HG03025 (cell line): ENCODE measurements around the gene PMIS2.

Source experiments
- ATAC-seq: cut with Tn5 transposase; IDR thresholded peaks from one replicate; pipeline ENCODE4 v1.9.1; 2021; ENCODE audit warnings: mild to moderate bottlenecking, moderate library complexity; ENCODE audit not compliant: unreplicated experiment, low FRiP score

Gene PMIS2

DNA sequence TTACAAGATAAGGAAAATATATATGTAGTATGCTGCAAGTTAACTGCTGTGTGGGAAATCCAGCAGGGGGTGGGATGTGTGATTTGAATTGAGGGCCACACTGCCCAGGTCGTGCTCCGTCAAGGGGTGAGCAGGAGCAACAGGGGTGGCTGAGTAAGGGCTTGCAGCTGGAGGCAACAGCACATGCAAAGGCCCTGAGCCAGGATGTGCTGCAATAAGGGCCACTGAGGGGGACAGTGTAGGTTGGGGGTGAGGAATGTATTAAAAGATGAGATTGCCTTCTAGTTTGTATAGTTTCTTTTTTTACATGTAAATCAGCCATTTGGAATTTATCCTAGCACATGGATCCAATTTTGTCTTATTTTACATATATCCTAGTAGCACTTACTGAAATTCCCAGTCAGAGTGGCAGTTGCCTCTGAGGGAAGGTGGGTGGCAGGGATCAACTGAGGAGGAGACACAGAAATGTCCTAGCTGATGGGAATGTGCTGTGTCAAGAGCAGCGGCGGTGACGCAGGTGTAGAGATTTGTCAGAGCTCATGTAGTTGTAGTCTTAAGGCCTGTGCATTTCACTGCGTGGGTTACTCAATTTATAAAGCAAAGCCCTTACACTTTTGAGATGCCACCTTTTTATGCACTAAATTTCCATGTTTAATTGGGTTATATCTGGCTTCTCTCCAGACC is 37.5 kb downstream of the PMIS2 start:
- no peak for ATAC-seq

DNA sequence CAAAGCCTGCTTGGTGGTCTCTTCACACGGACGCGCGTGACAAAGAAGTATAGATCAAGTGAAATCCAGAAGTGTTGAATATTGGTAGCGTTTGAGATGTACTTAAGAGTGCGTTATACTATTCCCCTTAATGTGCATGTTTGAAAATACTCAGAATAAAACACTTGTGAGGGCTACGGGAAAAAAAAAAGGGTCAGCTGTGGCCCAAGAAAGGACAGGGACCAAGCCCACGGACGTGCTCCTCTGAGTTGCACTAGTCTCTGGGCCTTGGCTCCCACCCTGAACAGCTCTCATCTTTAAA is 42.2 kb downstream of the PMIS2 start:
- ATAC-seq: no peak

DNA sequence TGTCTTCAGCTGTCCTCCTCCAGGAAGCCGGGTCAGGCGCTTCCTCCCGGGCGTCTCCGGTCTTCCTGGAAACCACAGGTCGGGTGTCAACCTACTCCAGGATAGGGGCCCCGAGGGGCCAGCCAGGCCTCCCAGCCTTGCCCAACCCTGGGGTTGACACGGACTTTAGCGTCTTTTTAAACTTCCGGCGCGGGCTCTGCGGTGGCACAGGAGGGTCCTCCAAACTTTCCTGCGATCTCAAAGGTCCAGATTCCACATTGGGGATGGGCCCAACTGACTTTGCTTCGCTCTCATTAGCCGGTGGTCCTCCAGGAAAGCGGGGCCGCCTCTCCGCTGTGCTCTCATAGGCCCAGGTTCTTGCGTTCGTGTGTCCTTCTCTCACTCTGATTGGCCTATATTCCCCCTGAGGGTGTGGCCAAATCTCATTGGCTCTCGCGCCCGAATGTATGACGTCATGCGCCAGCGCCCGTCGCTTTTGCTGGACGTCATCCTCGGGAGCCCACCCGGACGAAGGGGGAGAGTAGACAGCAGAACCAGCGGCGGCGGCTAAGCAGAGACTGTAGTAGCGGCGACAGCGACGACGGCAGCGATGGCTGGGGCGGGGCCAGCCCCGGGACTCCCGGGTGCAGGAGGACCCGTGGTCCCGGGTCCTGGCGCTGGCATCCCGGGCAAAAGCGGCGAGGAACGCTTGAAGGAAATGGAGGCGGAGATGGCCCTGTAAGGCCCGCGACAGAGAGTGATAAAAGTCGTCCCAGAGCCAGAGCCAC is 42.8 kb downstream of the PMIS2 start, which contains the start of gene RBM42:
Gene RBM42 (plus strand): TSS at position 472 of the 767 bp plus-strand sequence. CDS start 118 bp downstream, at position 590.
- ATAC-seq: peak; percentile 91

DNA sequence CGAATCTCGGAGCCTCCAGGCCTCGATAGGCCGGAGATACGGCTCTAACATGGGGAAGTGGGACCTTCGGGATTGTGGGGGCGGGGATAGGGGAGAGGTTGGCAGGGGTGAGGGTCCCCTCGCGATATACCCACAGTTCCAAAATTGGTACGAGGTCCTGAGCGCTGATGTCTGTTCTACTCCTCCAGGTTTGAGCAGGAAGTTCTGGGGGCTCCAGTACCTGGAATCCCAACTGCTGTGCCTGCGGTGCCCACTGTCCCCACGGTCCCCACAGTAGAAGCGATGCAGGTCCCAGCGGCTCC is 43.3 kb downstream of the PMIS2 start:
- no peak for ATAC-seq

DNA sequence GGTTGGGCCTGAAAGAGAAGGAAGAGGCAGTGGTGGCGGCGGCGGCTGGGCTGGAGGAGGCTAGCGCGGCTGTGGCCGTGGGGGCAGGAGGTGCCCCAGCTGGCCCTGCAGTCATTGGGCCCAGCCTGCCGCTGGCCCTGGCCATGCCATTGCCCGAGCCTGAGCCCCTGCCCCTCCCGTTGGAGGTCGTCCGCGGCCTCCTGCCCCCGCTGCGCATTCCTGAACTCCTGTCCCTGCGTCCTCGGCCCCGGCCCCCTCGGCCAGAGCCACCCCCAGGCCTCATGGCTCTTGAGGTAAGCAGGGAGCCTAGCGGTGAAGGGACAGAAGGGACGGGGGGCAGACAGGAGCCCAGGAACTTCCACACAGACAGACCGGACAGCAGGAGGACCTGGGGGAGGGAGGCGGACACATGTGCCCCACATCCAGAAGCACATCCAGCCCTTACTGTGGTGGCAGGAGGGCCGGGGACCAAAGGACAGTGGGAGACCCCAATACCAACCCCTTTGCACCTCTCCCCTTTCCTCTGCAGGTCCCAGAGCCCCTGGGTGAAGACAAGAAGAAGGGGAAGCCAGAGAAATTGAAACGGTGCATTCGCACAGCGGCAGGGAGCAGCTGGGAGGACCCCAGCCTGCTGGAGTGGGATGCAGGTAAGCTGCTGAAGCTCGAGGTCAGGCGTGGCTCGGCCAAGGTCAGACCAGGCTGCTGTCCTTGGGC is 47.9 kb downstream of the PMIS2 start:
- no peak for ATAC-seq

DNA sequence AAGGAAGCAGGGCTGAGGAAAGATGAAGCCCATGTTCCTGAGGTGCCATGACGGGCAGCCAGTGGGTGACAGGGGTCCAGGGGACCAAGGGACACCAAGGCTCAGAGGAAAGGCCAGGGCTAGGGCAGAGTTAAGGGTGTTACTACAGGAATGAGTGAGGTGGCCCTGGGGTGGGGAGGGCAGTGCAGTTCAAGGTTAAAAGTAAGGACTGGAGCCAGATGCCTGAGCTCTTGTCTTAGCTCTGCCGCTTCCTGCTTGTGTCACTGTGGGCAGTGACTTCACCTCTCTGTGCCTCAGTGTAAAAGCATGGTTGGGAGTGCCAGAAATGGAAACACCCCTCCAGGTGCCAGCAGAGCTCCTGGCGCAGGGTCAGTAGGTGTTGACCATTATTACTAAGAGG is 50.7 kb downstream of the PMIS2 start:
- no peak for ATAC-seq
